Fibroblast of lung (primary cell): Measurements from ENCODE around the gene INTS11. TPM values are rescaled to one million over a fixed set of nuclear protein-coding genes. Genes with fewer than 3 reads are reported as not detected.

Experiments used
- DNase-seq, 2 donors: peaks; one replicate each; pipeline versions ENCODE4 v3.0.0 to v3.0.0-alpha.2; 2010; ENCODE audit warnings: low read depth in 2 of 2
- H2AFZ ChIP-seq: 2 replicates; pipeline ENCODE4 v1.5.1; 2012; ENCODE audit warnings: low read length, control low read depth, inconsistent platforms
- H3K27ac ChIP-seq: 2 replicates; pipeline ENCODE4 v1.5.1; 2011; ENCODE audit warnings: low read length, control low read depth; ENCODE audit not compliant: insufficient read depth
- H3K27me3 ChIP-seq: 2 replicates; pipeline ENCODE4 v1.5.1; 2011; ENCODE audit warnings: mild to moderate bottlenecking, low read length; ENCODE audit not compliant: control insufficient read depth, insufficient read depth
- H3K36me3 ChIP-seq: 2 replicates; pipeline ENCODE4 v1.5.1; 2011; ENCODE audit warnings: low read length; ENCODE audit not compliant: control insufficient read depth, insufficient read depth
- H3K4me1 ChIP-seq: 2 replicates; pipeline ENCODE4 v1.5.1; 2011; ENCODE audit warnings: low read length; ENCODE audit not compliant: control insufficient read depth, insufficient read depth; ENCODE audit errors: extremely low read depth
- H3K4me2 ChIP-seq: 2 replicates; pipeline ENCODE4 v1.5.1; 2011; ENCODE audit warnings: low read length, control low read depth; ENCODE audit not compliant: insufficient read depth; ENCODE audit errors: extremely low read depth
- H3K4me3 ChIP-seq, 4 experiments: fragments of 200-600 bp in 1 of 4; sonication (generic) in 1 of 4; replicated peaks in 1 of 4; 2 replicates each; pipeline ENCODE4 v1.5.1; 2011 to 2016; ENCODE audit warnings: low read length in 4 of 4, low read depth in 3 of 4, mild to moderate bottlenecking in 3 of 4, control low read depth in 2 of 4, inconsistent platforms in 1 of 4, mixed read lengths in 1 of 4; ENCODE audit not compliant: insufficient read depth in 1 of 4; ENCODE audit errors: control extremely low read depth in 1 of 4
- H3K79me2 ChIP-seq: 2 replicates; pipeline ENCODE4 v1.5.1; 2012; ENCODE audit warnings: mild to moderate bottlenecking, low read length, inconsistent platforms; ENCODE audit not compliant: control insufficient read depth, insufficient read depth
- H3K9ac ChIP-seq: 2 replicates; pipeline ENCODE4 v1.5.1; 2011; ENCODE audit warnings: mild to moderate bottlenecking, low read length, control low read depth; ENCODE audit not compliant: insufficient read depth
- H3K9me3 ChIP-seq: 2 replicates; pipeline ENCODE4 v1.5.1; 2012; ENCODE audit warnings: low read depth, low read length; ENCODE audit not compliant: control insufficient read depth, insufficient read depth
- H4K20me1 ChIP-seq: 2 replicates; pipeline ENCODE4 v1.5.1; 2011; ENCODE audit warnings: low read length; ENCODE audit not compliant: control insufficient read depth, insufficient read depth; ENCODE audit errors: extremely low read depth
- CTCF ChIP-seq, 2 donors: IDR thresholded peaks in 1 of 2; conservative IDR thresholded peaks in 1 of 2; 1 replicate in 1 of 2; 2 replicates in 1 of 2; pipeline ENCODE4 v1.5.1; 2011 to 2012; ENCODE audit warnings: low read length in 2 of 2, control low read depth in 1 of 2, inconsistent platforms in 1 of 2, low read depth in 1 of 2, mild to moderate bottlenecking in 1 of 2
- EZH2 ChIP-seq: IDR thresholded peaks from 2 replicates; pipeline ENCODE4 v1.5.1; 2012; ENCODE audit warnings: low read length, control low read depth, mild to moderate bottlenecking; ENCODE audit errors: missing control alignments
- polyA plus RNA-seq, 2 donors: library from polyadenylated mRNA; depleted of rRNA in 1 of 2; stranded (reverse) in 1 of 2; unstranded in 1 of 2; fragments of >200 nt; gene quantifications; 2 replicates each; pipeline ENCODE4 v1.2.1, GENCODE V29; 2011 to 2012; ENCODE audit warnings: missing spikeins in 1 of 2
- total RNA-seq: library from RNA; depleted of rRNA; stranded (reverse); fragments of >200 nt; gene quantifications from 2 replicates; pipeline ENCODE4 v1.2.1, GENCODE V29; 2014

INTS11 gene
- total and polyA plus RNA-seq, 2 donors (not counting 1 experiment from before 2014, with no cell fraction given), result 44.1 to 69.2 TPM

- Histone ChIP-seq H3K4me1 (peaks cover 18% of the 10 kb centered on the region), H3K79me2 (peaks cover 35% of the 10 kb centered on the region), H4K20me1 (no peaks in the 10 kb centered on the region), H3K9me3 (no peaks in the 10 kb centered on the region), H3K27ac (no peak overlapping the region), H3K4me2 (no peak overlapping the region), H3K9ac (no peak overlapping the region), H3K36me3 (peaks cover 18% of the 10 kb centered on the region), H2AFZ (no peak overlapping the region), H3K4me3 (no peak overlapping the region), H3K27me3 (no peaks in the 10 kb centered on the region)
- TF ChIP-seq CTCF (conservative IDR thresholded peaks at IDR 0.05 in 1 of 2, IDR thresholded peaks at IDR 0.05 in 1 of 2; ENCODE audit: low read depth in 1 of 2, low read length in 2 of 2), result peak; percentile 16 to 46
- TF ChIP-seq EZH2, result no peak
- no peak for DNase-seq
Observed at GRCh38 chr1:1302006-1302430, 22.4 kb downstream of the INTS11 start.

GRCh38 chr1:1300352-1300739 lies 24.1 kb downstream of the INTS11 start:
- H3K36me3 ChIP-seq, result peaks cover 29% of the 10 kb centered on the region
- H3K9me3 ChIP-seq, result no peaks in the 10 kb centered on the region
- H4K20me1 ChIP-seq, result no peaks in the 10 kb centered on the region
- H3K4me1 ChIP-seq, result peaks cover 12% of the 10 kb centered on the region
- no peak overlapping the region for H3K4me3 ChIP-seq
- no peak overlapping the region for H2AFZ ChIP-seq
- H3K27me3 ChIP-seq, result no peaks in the 10 kb centered on the region
- H3K79me2 ChIP-seq, result peaks cover 20% of the 10 kb centered on the region
- no peak overlapping the region for H3K27ac ChIP-seq
- H3K4me2 ChIP-seq, result no peak overlapping the region
- no peak for TF ChIP-seq CTCF (conservative IDR thresholded peaks at IDR 0.05 in 1 of 2, IDR thresholded peaks at IDR 0.05 in 1 of 2; ENCODE audit: low read depth in 1 of 2, low read length in 2 of 2)
- no peak for TF ChIP-seq EZH2
- DNase-seq, result no peak
- no peak overlapping the region for H3K9ac ChIP-seq

GRCh38 chr1:1299686-1300351 lies 24.6 kb downstream of the INTS11 start:
- TF ChIP-seq CTCF (conservative IDR thresholded peaks at IDR 0.05 in 1 of 2, IDR thresholded peaks at IDR 0.05 in 1 of 2; ENCODE audit: low read depth in 1 of 2, low read length in 2 of 2) (peak in 1 of 2 donors; percentile 22), EZH2 (no peak)
- Histone ChIP-seq H4K20me1 (no peaks in the 10 kb centered on the region), H3K4me3 (no peak overlapping the region), H3K27ac (no peak overlapping the region), H3K4me2 (no peak overlapping the region), H3K9me3 (no peaks in the 10 kb centered on the region), H3K79me2 (peaks cover 16% of the 10 kb centered on the region), H3K36me3 (peaks cover 33% of the 10 kb centered on the region), H2AFZ (no peak overlapping the region), H3K4me1 (peaks cover 8% of the 10 kb centered on the region), H3K27me3 (no peaks in the 10 kb centered on the region), H3K9ac (no peak overlapping the region)
- DNase-seq, result no peak
